ENCODE data around the gene CRABP2. TPM values are rescaled to one million over a fixed set of nuclear protein-coding genes. Genes with fewer than 3 reads are reported as not detected.

The CRABP2 gene
- total and polyA plus RNA-seq, 2 of the 13 experiments (the other 11 are each of a cell fraction or from before 2014, with no cell fraction given), result 0.40 to 0.60 TPM

DNA sequence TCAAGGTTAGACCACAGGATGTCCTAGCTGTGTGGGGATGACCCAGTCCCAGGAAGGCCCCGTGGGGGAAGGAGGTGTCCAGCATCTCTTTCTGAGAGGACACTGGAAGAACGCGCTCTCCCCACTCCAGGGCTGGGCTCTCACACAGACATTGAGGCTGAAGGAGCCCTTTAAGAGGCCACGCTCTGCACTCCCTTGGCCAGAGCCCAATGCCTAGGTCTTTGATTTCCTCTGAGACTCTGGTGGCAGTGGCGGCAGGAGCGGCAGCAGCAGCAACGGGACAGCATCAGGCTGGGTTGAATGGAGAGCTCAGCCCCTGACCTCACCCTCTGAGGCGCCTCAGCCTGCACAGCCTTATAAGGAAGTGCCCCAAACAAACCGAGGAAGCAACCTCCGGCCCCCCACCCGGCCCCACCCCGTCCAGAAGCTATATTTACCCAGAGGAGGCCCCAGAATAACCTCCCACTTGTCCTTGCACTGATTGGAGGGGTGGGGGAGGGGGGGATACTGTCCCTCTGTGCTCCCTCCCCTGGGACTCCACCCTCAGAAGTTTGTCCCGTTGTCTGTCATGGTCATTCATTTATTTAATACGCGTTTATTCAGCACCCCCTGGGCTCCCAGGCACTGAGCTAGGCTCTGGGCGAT, 40.5 kb downstream of the CRABP2 start (continued):
- TF ChIP-seq, protein P1, sequence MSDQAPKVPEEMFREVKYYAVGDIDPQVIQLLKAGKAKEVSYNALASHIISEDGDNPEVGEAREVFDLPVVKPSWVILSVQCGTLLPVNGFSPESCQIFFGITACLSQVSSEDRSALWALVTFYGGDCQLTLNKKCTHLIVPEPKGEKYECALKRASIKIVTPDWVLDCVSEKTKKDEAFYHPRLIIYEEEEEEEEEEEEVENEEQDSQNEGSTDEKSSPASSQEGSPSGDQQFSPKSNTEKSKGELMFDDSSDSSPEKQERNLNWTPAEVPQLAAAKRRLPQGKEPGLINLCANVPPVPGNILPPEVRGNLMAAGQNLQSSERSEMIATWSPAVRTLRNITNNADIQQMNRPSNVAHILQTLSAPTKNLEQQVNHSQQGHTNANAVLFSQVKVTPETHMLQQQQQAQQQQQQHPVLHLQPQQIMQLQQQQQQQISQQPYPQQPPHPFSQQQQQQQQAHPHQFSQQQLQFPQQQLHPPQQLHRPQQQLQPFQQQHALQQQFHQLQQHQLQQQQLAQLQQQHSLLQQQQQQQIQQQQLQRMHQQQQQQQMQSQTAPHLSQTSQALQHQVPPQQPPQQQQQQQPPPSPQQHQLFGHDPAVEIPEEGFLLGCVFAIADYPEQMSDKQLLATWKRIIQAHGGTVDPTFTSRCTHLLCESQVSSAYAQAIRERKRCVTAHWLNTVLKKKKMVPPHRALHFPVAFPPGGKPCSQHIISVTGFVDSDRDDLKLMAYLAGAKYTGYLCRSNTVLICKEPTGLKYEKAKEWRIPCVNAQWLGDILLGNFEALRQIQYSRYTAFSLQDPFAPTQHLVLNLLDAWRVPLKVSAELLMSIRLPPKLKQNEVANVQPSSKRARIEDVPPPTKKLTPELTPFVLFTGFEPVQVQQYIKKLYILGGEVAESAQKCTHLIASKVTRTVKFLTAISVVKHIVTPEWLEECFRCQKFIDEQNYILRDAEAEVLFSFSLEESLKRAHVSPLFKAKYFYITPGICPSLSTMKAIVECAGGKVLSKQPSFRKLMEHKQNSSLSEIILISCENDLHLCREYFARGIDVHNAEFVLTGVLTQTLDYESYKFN (CRISPR knock-in tag; conservative IDR thresholded peaks at IDR 0.05), result peak; percentile 40; the same call in 1 of the 2 replicates
- TF ChIP-seq ZNF782 (CRISPR knock-in tag; IDR thresholded peaks at IDR 0.05; ENCODE audit: borderline replicate concordance), result no peak
- TF ChIP-seq IKZF1 (IDR thresholded peaks at IDR 0.05), result no peak
- TF ChIP-seq, protein P2, sequence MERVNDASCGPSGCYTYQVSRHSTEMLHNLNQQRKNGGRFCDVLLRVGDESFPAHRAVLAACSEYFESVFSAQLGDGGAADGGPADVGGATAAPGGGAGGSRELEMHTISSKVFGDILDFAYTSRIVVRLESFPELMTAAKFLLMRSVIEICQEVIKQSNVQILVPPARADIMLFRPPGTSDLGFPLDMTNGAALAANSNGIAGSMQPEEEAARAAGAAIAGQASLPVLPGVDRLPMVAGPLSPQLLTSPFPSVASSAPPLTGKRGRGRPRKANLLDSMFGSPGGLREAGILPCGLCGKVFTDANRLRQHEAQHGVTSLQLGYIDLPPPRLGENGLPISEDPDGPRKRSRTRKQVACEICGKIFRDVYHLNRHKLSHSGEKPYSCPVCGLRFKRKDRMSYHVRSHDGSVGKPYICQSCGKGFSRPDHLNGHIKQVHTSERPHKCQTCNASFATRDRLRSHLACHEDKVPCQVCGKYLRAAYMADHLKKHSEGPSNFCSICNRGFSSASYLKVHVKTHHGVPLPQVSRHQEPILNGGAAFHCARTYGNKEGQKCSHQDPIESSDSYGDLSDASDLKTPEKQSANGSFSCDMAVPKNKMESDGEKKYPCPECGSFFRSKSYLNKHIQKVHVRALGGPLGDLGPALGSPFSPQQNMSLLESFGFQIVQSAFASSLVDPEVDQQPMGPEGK (CRISPR knock-in tag; IDR thresholded peaks at IDR 0.05), result peak; percentile 84
- TF ChIP-seq, protein P3, sequence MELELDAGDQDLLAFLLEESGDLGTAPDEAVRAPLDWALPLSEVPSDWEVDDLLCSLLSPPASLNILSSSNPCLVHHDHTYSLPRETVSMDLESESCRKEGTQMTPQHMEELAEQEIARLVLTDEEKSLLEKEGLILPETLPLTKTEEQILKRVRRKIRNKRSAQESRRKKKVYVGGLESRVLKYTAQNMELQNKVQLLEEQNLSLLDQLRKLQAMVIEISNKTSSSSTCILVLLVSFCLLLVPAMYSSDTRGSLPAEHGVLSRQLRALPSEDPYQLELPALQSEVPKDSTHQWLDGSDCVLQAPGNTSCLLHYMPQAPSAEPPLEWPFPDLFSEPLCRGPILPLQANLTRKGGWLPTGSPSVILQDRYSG (CRISPR knock-in tag; IDR thresholded peaks at IDR 0.05), result no peak
- 0 out of 2 replicates have a peak, but pooled peaks have one; percentile 19 for TF ChIP-seq SP5 (CRISPR knock-in tag; IDR thresholded peaks at IDR 0.05; ENCODE audit: borderline replicate concordance, low read depth)
- no peak for TF ChIP-seq JUN (CRISPR knock-in tag; IDR thresholded peaks at IDR 0.05)
- TF ChIP-seq ELF3 (CRISPR knock-in tag; IDR thresholded peaks at IDR 0.05), result no peak
- no peak for TF ChIP-seq ZNF350 (CRISPR knock-in tag; IDR thresholded peaks at IDR 0.05; ENCODE audit: borderline replicate concordance, low read depth)
- TF ChIP-seq RARA (CRISPR knock-in tag; IDR thresholded peaks at IDR 0.05), result 0 out of 2 replicates have a peak, but pooled peaks have one; percentile 28
- TF ChIP-seq ZNF225 (CRISPR knock-in tag; IDR thresholded peaks at IDR 0.05), result no peak
